ENCODE results near the gene EARS2.
"Not testable (repeated sequence)": the region's sequence is repeated elsewhere in the genome, so short reads cannot be mapped to it uniquely, and the experiment has no call there.

Gene EARS2

DNA sequence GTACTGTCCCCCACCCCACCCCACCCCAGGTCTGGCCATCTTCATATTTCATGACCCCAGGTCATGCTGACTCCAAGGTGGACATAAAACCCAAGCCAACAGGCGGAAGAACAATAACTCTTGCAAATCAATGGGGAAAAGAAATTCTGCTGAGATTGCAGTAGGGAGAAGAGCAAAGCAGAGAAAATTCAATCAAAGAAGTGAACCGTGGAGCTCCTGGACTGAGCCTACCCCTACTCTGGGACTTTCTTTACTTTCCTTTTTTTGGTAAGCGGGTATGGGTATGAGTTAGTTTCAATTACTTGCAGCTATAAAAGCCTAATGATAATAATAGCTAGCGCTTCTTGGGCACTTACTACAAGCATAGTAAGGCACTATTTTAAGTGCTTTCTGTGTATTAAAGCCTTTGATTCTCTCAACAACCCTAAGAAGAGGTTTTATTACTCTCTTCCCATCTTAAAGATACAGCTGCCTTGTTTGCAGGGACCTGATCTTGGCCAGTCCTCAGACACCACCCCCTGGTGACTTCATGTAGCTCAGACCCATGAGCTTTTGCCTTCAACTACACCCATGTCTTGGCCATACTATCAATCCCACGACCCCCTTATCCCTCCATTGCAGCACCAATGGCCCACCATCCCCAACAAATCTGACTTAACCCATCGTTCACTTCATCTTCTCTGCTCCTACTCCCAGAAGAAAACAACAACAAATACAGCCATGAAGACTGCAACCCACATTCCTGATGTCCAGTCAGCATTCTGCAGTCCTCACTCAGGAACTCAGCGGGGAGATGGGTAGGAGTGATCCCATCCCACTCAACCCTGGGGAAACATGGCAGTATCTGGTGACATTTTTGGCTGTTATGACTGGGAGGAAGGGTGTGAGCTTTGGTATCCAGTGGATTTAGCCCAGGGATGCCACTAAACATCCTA, 51.2 kb downstream of the EARS2 start:
- ATAC-seq (no peak), DNase-seq (no peak)

GRCh38 chr16:23505180-23505665, 51.9 kb downstream of the EARS2 start:
- no peak for ATAC-seq
- DNase-seq, result no peak

DNA sequence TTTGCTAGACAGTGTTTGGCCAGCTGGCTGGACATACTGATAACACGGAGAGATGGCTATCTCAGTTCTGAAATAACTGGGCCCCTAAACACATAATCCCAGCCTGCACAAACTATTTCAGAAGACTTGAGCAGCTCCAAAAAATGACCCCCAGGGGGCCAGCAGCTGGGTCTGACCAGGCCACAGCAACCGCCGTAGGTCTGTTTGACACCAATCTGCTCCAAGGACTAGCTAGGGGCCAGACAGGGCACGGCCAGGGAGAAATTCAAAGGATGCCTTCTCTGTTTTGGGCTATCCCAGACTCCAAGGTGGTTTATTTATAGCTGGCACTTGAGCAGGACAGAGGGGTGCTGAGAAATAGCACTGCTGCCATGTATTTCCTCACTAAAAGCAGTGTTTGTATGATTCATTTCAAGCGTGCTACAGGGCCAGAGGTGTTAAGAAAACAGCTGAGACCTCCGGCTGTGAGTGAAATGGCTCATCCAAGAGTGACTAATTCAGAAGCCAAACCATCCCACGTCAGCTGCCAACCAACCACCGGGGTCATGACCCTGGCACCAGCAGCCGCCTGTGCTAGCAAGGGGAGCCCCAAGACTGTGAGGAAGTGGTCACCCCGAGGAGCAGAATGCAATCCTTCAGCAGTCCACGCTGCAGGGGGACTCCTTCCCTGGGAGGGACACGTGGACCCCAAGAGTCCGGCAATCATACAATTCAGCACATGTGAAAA, 52.5 kb downstream of the EARS2 start:
- peak; percentile 94 for ATAC-seq
- DNase-seq, result peak; percentile 81

- no peak for ATAC-seq
- DNase-seq, result no peak
Measured at GRCh38 chr16:23504076-23504452, 53.1 kb downstream of the EARS2 start.

DNA sequence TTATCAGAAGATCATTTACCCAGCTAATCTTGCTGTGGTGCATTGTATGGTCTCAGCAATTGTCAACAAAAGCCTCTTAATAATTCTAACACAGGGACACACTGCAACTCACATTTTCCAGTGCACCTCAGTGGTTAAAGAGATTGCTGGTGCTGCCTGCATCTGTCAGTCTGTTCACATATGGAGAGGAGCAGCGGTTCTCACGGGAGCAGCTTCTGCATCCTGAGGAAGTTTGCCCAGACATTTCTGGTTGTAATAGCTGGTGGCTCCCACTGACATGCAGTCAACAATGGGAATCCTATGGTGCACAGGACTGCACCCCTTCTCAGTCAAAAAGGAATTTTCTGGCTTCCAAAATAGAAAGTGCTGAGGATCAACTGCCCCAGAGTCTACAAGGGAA, 54.7 kb downstream of the EARS2 start:
- no peak for DNase-seq

DNA sequence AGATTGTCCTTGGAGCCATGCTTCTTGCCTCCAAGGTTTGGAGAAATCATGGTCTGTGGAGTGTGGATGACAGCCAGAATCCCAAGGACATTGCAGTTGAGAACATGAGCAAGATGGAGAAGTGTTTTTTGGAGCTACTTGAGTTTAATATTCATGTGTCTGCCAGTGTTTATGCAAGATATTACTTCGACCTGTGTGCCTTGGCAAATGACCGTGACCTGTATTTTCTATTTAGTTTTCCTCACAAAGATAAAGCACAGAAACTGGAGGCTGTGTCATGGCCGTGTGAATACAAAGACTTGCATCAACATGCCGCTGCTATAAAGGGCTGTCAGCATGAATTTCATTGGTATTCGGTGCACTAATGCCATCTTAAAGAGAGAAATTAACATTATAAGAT, 55.9 kb downstream of the EARS2 start:
- ATAC-seq (no peak), DNase-seq (no peak)

More for the DNA sequence above, 54.7 kb downstream of the EARS2 start:
- no peak for ATAC-seq

GRCh38 chr16:23500862-23501225, 56.3 kb downstream of the EARS2 start:
- no peak for ATAC-seq

DNA sequence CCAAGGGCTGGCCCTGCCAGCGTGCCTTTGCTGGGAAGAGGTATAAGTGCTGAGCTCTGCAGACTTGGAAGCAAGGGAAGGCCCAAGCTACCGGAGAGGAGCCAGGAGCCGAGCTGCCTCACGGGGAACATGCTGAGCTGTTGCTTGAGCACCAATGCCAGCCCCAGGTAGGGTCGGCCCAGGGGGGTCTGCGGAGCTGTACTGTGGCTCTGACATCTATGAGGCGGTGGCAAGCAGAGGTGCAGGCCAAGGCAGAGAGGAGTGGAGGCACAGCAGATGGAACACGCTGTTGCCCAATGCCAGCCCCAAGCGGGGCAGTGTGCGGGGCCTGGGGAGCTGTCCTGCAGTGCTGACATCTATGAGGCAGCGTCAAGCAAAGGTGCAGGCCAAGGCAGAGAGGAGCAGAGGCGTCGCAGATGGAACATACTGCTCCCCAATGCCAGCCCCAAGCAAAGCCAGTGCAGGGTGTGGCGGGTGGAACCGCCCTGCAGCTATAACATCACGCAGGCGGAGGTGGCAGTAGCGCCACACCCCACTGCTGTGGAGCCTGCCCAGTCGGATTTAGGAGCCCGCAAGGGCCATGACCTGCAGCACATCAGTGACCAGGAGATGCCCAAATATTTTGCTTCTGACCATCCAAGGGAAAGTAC, 56.8 kb downstream of the EARS2 start:
- no peak for ATAC-seq

More at GRCh38 chr16:23500862-23501225, 56.3 kb downstream of the EARS2 start:
- no peak for DNase-seq

DNA sequence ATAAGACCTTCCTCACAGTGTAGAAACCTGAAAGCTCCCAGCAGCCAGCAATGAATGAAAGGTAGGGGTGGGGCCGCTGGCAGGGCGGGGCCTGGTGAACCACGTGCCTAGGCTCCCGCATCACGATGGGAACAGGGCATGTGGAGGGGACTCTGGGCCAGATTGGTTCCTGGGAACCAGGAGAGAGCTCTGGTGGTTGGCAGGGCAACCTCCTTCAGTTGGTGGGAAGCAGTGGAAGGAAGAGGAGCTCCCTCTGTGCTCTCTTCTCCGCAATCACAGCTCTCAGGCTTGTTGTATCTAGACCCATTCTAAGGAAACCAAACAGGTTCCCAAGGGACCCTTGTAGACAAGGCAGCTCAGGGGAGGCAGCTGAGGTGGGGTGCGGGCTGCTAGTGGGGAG, 57.3 kb downstream of the EARS2 start:
- ATAC-seq (no peak), DNase-seq (no peak)

More for the DNA sequence above, 56.8 kb downstream of the EARS2 start:
- DNase-seq, result no peak

GRCh38 chr16:23498863-23499262, 58.3 kb downstream of the EARS2 start:
- DNase-seq (no peak), ATAC-seq (no peak)

DNA sequence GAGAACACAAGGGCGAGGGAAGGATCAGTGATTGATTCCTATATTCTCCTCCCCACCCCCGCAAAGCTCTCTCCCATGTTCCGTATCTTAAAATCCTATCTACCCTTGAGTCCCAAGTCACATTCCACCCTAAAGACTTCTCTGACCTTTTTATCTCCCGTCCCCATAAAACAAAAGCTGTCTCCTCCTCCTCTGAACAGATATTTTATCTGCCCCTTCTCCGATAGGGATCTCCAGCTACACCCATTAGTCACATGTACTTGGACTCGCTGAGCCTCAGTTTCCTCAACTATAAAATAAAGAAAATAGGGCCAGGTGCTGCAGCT, 59.6 kb downstream of the EARS2 start:
- no peak for DNase-seq

GRCh38 chr16:23496821-23497542, 60.2 kb downstream of the EARS2 start:
- DNase-seq, result no peak
- ATAC-seq, result no peak

More for the DNA sequence above, 59.6 kb downstream of the EARS2 start:
- no peak for ATAC-seq

DNA sequence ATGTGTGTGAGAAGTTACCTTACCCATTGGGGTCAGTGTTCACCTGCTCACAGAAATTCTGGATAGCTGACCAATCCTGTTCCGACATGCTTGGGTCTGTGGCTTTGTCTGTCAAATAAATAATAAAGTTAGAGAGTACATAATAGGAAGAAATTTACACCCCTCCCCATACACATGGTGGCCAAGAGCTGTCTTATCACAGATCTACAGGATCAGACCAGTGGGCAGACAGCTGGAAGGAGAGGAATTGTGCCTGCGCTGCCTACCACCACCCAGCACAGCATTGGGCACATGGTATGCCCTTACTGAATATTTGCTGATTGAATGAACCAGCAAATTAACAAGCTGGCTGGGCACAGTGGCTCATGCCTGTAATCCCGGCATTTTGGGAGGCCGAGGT, 61.5 kb downstream of the EARS2 start:
- DNase-seq, result no peak
- ATAC-seq, result no peak

DNA sequence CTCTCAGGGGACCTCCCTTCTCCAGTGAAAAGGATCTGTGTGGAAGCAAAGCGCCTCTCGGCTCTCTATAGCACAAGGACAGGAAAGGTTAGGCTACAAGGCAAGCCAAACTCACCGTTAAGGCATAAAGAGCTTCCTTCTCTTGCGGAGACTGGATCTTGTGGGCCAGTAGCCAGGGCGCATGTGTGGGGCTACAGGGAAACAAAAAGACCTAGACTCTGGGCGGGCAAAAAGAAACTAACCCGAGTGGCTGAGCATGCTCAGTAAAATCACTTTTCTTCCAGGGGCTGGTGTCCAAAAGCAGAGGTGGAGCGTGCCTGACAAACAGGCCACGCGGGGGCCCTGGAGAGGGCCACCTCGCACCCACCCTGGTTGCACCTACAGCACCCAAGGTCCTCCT, 63.0 kb downstream of the EARS2 start:
- no peak for DNase-seq

DNA sequence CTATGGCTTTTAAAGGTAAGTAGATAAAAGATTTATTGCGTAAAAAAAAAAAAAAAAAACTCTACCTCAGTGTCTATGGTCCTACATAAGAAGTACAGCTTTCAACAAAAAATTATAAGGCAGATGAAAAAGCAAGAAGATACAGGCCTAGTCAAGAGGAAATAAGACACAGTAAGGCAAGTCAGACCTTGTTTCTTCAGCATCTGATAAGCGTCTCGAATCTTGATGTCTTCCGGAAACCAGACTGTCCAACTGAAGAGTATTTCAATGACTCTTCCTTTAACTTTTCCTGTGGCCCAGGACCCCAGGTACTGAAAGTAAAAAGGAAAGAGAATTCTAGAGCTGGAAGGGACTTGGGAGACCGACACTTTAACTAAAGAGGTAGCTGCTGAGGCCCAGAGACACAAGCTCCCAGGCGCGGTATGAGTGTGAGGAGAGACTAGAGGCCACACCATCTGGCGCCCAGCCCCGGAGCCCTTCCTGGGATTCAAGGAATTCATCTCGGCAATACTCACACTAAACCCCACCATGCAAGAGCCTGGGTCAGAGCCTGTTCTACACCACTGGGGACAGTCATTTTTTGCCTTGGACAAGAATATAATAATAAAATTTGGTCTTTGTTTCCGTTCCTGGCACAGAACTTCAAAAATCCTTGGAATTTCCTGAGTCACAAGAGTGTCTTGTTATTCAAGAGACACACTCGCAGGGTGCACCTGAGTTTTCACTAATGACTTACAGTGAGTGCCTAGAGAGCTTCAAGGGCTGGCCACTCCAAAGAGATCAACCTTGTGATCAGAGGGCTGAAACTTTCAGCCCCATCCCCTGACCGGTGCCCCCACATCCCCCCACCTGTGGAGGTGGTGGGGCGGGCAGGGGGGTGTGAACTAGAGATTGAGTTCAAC, 65.4 kb downstream of the EARS2 start:
- DNase-seq (no peak), ATAC-seq (no peak)

More for the DNA sequence above, 63.0 kb downstream of the EARS2 start:
- ATAC-seq, result no peak

DNA sequence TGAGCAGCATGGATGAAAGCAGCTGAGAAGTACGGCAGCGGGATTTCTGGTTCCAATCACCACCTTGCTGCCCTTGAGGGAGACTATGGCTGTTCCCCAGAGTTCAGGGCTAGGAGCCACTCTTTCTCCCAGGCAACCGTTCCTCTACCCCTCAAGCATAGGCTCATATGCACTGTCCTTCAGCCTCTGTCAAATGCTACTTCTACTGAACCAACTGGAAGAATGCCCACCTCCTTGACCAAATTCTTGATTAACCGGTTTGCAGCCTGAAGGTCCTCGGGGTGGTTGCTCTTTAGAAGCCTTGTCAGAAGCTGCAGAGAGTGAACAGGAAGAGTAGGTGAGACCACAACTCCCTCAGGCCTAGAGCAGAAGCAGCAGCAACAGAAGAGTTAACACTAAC, 70.7 kb downstream of the EARS2 start:
- no peak for DNase-seq
- ATAC-seq, result no peak

GRCh38 chr16:23485841-23486240, 71.3 kb downstream of the EARS2 start:
- ATAC-seq (no peak), DNase-seq (no peak)

GRCh38 chr16:23485257-23485614, 71.9 kb downstream of the EARS2 start:
- DNase-seq (no peak), ATAC-seq (no peak)

DNA sequence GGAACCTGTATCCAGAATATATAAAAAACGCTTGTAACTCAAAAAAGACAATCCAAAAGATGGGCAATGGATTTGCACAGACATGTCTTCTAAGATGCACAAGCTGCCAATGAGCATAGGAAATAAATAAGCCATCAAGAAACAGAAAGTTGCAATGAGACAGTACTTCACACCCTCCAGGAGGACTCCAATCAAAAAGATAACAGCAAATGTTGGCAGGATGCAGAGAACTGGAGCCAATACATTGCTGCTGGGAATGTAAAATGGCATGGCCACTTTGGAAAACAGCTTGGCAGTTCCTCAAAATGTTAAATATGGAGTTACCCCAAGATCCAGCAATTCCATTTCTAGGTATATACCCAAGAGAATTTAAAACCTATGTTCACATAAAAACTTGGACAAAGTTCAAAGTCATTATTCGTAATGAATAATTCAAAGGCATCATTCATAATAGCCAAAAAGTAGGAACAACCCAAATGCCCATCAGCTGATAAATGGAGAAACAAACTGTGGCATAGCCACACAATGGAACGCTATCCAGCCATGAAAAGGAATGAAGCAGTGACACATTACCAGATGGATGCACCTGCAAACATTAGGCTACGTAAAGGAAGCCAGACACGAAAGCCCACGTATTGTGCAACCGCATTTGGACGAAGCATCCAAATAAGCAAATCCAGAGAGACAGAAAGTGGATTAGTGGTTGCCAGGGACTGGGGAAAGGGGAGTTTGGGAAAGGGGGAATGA, 72.5 kb downstream of the EARS2 start:
- DNase-seq (no peak), ATAC-seq (no peak)

- not testable (repeated sequence) for ATAC-seq, DNase-seq
Measured at GRCh38 chr16:23483492-23483891, 73.7 kb downstream of the EARS2 start.
